OCI-LY3 (cell line): ENCODE measurements around the gene FOS.

Source experiments
- CTCF ChIP-seq: fragments of 200-600, 300-600 bp; sonication (generic); IDR thresholded peaks from 2 replicates; pipeline ENCODE4 v1.5.1; 2014; ENCODE audit warnings: antibody characterized with exemption, low read length, low read depth
- EZH2phosphoT487 ChIP-seq: fragments of 200-600 bp; shearing (Covaris generic); IDR thresholded peaks from 2 replicates; pipeline ENCODE4 v1.6.1; 2018; ENCODE audit warnings: antibody characterized with exemption, mixed run types, low read depth

GRCh38 chr14:75313294-75313693, 34.7 kb downstream of the FOS start:
- TF ChIP-seq CTCF (no peak), EZH2phosphoT487 (no peak)
